Panc1 (cell line): Measurements from ENCODE around the gene TRIM49B.
"Not testable (repeated sequence)": the region's sequence is repeated elsewhere in the genome, so short reads cannot be mapped to it uniquely, and the experiment has no call there.

Source experiments
- CTCF ChIP-seq: fragments of 450-650 bp; IDR thresholded peaks from 2 replicates; pipeline ENCODE4 v1.5.1; 2017; ENCODE audit warnings: mild to moderate bottlenecking
- POLR2AphosphoS5 ChIP-seq: IDR thresholded peaks from 2 replicates; pipeline ENCODE4 v1.6.1; 2012; ENCODE audit warnings: mild to moderate bottlenecking, low read depth, low read length, moderate library complexity
- REST ChIP-seq, 2 experiments: IDR thresholded peaks; 2 replicates each; pipeline ENCODE4 v1.6.1; 2011 to 2012; ENCODE audit warnings: low read depth in 2 of 2, control low read depth in 1 of 2, low read length in 1 of 2, mild to moderate bottlenecking in 1 of 2, moderate library complexity in 1 of 2; ENCODE audit not compliant: insufficient read depth in 1 of 2
- SIN3A ChIP-seq: IDR thresholded peaks from 2 replicates; pipeline ENCODE4 v1.6.1; 2012; ENCODE audit warnings: low read depth, mild to moderate bottlenecking, low read length, moderate library complexity, borderline replicate concordance; ENCODE audit not compliant: insufficient read depth

DNA sequence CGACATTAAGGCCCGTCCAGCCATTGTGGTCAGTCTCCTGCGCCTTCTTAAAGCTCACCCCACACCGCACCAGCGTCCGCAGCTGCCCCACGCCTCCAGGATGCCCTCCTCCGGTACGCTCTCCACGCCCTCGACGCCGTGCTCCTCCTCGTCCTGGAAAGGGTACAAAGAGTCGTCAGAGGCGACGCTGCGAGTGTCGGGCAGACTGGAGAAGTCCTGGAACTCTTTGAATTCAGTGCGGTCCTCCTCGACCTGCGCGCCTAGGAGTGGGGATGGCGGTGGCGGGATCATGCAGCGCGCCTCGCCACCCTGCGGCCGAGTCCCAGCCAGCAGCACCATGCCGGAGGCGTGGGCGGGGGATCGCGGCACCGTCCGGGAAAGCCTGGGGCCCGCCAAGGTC, 21.2 kb downstream of the TRIM49B start:
- TF ChIP-seq CTCF; POLR2AphosphoS5; SIN3A; REST (IDR thresholded peaks at IDR 0.05; ENCODE audit: insufficient read depth in 1 of 2, low read depth in 2 of 2, low read length in 1 of 2): not testable (repeated sequence)
